Myocyte (in vitro differentiated cells): Measurements from ENCODE around the gene IGSF21. TPM values are rescaled to one million over a fixed set of nuclear protein-coding genes. Genes with fewer than 3 reads are reported as not detected.
"Not testable (repeated sequence)": the region's sequence is repeated elsewhere in the genome, so short reads cannot be mapped to it uniquely, and the experiment has no call there.

Experiments
- DNase-seq: peaks from one replicate; pipeline ENCODE4 v3.0.0-alpha.2; 2012; ENCODE audit warnings: low read depth
- total RNA-seq: library from RNA; depleted of rRNA; stranded (reverse); fragments of >200 nt; gene quantifications from 2 replicates; pipeline ENCODE4 v1.2.3, GENCODE V29; 2014

Gene IGSF21
- total RNA-seq, 1 donor from 2014 or later: not detected

DNA sequence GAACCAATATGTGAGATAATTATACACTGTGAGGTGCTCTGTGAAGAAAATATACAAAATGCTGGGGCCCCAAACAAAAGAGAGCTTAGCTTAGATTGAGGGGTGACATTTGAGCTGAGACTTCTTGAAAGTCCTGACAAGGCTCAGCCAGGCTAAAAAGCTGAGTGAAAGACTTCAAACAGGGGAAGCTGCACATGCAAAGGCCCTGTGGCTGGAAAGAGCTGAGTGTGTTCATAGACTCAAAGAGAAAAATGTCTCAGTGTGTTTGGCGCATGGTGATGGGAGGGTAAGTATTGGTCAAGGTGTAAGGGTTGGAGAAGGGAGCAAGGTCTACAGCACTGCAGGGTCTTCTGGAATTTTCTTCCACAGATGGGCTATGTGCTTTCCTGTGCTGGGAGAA is 245.9 kb downstream of the IGSF21 start:
- no peak for DNase-seq

DNA sequence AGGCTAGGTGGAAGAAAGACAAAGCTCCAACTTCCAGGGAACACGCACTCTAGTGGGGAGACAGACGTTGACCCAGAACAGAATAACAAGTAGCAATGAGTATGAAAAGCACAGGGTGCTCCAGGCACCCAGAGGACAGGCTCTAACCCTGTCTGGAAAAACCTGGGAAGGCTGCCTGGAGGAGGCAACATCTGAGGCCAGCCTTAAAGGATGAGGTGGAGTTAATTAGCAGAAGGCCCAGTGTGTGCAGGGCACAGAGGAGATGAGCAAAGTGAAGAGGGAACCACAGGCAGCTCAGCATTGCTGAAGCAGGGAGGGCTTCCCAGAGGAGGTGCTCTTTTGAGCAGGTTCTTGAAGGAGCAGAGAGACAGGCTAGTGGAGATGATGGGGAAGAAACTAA is 246.4 kb downstream of the IGSF21 start:
- DNase-seq: no peak

DNA sequence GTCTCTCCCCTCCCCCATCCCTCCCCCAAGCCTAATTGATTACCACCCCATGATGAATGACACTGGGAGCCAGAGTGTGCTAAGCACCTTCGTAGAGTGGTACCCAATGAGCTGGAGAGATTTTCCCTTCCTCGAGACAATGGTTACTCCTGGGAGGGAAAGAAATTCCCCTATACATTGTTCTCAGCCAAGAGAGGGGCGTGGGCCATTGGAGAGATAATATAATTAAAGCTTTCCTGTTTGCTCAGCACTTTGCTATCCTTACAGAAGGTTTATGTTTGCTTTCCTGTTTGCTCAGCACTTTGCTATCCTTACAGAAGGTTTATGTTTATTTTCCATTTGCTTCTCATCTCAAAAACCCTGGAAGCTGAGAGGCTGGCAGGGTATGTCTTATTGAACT is 247.0 kb downstream of the IGSF21 start:
- no peak for DNase-seq

DNA sequence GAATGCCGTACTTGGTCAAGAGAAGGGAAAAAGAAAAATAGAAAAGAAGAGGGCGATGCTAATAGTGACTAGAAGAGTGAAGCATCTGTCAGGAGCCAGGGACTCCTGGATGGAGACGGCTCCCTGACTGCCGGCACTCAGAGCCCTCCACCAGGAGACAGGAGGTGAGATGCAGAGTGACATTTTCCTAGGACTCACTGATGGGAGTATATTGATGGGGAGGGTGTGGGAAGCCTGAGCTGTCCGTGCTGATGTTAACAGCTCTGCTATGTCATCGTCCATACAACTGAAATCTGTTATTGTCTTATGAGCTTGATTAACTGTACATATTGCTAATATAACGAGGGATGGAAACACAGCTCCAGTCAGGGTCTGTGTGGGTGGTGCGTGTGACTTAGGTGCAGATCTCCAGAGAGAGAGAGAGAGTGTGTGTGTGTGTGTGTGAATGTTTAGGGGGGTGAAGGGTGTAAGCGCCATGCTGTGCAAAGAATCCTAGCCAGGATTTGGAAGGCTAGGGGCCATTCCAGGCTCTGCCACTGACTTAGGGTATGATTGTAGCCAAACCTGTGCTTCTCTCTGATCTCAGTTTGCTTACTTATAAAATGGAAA is 250.1 kb downstream of the IGSF21 start:
- DNase-seq: no peak

DNA sequence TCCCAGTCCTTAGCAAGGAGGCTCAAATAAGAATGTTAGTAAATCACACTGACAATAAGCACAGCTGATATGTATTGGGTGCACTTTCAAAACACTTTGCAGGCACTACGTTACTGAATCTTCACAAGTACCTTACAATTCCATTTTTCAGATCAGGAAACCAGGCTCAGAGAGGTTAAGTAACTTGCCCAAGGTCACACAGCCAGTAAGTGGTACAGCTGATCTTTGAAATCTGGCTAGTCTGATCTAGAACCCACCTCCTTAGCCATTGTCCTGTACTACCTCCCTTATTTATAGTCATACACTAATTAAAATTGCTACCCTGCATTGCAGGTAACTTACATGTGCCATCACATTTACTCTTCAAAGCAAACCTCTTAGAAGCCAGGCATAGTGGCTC is 251.0 kb downstream of the IGSF21 start:
- DNase-seq: no peak

DNA sequence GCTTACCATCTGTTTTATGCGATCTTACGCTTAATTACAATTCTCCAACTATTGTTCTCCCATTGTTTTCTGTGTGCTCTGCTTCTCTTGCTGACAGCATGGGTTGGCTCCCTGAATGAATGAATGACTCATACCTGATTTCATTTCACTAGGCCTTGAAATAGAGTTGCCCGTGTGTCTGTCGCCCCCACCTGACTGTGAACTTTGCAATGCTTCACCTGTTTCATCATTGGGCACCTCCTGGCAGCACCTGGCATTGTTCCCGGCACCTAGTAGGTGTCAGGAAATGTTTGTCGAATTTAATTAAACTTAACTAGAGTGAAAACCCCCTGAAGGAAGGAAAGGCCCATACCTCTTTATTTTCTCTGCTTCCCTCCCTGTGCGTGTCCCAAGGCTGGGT is 252.7 kb downstream of the IGSF21 start:
- no peak for DNase-seq

DNA sequence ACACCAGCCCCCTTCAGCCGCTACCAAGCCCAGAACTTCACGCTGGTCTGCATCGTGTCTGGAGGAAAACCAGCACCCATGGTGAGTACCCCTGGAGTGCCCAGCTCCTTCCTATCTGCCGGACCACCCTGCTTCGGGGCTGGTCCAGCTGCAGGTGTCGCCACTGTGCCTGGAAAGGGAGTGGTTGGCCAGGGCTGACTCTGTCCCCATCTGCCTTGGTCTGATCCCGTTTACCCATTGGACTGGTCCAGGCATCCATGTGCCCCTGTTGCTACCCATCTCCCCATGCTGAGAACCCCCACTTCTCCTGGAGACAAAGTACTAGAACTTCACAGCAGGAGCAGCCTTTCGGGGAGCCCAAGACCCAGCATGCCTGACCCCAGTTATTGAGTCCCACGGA is 254.6 kb downstream of the IGSF21 start:
- DNase-seq: no peak

DNA sequence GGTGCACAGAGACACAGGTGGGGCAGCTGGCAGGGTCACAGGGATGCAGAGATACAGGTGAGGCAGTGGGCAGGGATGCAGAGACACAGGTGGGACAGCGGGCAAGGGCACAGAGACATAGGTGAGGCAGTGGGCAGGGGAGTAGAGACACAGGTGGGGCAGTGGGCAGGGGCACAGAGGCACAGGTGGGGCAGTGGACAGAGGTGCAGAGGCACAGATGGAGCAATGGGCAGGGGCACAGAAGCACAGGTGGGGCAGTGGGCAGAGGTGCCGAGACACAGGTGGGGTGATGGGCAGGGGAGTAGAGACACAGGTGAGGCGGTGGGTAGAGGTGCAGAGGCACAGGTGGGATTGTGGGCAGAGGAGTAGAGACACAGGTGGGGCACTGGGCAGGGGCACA is 255.8 kb downstream of the IGSF21 start:
- no peak for DNase-seq

DNA sequence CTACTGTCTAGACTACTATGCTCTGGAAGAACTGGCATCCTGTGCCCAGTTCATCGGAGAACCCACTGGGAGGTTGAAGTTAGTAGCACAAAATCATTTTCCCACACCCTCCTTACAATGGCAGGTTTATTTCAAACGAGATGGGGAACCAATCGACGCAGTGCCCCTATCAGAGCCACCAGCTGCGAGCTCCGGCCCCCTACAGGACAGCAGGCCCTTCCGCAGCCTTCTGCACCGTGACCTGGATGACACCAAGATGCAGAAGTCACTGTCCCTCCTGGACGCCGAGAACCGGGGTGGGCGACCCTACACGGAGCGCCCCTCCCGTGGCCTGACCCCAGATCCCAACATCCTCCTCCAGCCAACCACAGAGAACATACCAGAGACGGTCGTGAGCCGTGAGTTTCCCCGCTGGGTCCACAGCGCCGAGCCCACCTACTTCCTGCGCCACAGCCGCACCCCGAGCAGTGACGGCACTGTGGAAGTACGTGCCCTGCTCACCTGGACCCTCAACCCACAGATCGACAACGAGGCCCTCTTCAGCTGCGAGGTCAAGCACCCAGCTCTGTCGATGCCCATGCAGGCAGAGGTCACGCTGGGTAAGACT is 257.6 kb downstream of the IGSF21 start:
- DNase-seq: no peak

DNA sequence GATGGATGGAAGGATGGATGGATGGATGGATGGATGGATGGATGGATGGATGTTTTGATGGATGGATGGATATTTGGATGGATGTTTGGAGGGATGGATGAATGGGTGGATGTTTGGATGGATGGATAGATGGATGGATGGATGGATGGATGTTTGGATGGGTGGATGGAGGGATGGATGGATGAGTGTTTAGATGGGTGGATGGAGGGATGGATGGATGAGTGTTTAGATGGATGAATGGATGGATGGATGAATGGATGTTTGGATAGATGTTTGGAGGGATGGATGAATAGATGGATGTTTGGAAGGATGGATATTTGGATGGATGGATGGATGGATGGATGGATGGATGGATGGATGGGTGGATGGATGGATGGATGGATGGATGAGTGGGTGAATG is 264.9 kb downstream of the IGSF21 start:
- DNase-seq: not testable (repeated sequence)

DNA sequence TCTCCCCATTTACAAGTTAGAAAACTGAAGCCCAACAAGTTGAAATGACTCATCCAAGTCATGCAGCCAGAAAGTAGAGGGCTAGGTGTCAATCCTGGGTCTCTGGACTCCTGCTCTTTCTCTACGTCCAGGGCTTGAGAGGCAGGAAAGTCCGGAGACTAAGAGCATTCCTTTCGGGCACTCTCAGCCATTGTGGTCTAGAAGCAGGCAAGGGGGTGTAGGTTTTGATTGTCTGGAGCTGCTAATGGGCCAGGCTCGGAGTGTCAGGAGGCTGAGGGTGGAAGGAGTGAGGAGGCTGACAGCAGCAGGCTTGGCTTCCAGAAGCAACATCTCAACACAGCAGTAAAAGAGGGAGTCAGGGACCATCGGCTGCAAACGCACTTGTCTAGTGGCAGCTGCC is 265.6 kb downstream of the IGSF21 start:
- no peak for DNase-seq

DNA sequence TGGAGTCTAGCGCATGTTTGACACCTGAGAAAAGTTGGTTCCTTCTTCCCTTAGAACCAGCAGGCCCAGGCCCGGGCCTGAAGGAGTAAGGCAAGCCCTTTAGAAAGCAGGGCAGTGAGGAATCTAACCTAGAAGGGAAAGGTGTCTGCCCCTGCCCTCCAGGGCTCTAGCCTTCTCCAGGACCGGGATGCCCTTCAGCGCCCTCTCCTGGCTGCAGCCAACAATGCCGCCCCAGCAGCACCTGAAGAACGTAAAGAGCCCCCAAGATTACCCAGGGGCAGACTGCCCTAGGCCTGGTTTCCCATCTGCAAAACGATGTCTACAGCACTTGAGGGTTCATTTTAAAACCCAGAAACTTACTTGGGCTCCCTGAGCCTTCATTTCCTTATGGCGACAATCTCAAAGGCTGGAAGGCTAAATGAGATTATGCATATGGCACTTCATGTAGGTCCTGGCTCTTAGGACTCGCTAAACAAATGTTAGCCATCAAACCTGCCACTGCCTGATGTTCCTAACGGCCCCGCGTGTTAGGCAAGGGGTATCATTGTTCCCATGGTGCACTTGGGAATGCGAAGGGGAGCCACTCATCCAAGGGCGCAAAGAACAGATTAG is 266.4 kb downstream of the IGSF21 start:
- no peak for DNase-seq

DNA sequence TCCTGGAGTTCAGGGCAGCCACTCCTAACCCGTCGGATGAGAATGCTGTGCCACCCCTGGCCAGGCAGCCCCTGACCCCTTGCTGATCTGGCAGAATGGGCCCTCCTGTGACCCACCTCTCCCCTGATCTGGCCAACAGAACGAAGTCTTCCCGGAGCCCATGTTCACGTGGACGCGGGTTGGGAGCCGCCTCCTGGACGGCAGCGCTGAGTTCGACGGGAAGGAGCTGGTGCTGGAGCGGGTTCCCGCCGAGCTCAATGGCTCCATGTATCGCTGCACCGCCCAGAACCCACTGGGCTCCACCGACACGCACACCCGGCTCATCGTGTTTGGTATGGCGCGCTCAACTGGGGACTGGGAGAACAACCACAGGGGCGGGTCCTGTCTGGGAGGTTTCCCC is 269.1 kb downstream of the IGSF21 start:
- no peak for DNase-seq

DNA sequence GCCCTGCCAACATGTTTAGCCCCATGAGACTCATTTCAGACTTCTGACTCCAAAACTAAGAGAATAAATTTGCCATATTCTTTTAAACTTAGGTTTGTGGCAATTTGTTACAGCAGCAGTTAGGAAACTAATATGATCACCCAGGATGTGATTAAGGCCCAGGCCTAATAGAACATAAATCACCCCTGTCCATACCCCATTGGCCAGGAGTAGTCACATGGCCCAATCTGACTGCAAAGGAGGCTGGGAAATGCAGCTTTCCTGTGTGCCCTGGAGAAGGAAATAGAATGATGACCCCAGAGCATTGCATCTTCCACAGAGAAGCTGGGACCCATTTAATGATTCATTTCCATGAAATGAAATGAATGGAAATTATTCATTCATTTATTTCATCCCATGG is 272.7 kb downstream of the IGSF21 start:
- DNase-seq: no peak

DNA sequence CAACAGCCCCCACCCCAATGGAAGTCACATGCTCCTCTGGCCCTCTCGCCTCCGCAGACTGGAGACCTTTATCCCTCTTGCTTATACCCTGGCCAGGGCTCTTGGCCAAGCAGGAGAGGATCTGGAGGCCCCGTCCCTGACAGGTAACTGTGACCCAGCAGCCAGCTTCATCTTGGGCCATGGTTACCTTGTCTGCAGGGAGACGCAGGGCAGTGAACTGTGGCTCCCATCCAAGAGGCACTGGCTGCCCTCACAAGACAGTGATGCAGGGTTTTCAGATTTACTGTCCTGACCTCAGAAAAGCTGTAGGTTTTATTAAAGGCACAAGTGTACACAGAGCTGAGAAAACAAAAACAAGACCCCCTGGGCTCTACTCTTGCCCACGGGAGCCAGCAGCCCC is 276.5 kb downstream of the IGSF21 start:
- DNase-seq: no peak

DNA sequence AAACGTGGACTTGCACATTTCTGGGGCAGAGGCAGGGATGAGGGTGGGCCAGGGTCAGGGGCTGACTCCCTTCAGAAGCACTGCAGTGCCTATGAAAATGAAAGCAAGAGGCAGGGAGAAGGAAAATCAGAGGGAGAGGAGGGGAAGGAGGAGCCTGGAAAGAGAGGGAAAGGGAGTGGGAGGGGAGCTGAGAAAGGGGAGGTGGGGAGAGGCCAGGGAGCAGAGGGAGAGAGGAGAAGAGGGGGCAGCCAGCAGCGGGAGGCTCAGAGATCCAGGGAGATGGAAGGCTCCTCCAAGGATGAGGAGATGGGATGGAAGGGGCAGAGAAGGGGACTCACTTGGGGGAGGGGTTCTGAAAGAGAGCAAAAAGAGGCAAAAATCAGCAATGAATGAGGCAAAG is 276.9 kb downstream of the IGSF21 start:
- no peak for DNase-seq

DNA sequence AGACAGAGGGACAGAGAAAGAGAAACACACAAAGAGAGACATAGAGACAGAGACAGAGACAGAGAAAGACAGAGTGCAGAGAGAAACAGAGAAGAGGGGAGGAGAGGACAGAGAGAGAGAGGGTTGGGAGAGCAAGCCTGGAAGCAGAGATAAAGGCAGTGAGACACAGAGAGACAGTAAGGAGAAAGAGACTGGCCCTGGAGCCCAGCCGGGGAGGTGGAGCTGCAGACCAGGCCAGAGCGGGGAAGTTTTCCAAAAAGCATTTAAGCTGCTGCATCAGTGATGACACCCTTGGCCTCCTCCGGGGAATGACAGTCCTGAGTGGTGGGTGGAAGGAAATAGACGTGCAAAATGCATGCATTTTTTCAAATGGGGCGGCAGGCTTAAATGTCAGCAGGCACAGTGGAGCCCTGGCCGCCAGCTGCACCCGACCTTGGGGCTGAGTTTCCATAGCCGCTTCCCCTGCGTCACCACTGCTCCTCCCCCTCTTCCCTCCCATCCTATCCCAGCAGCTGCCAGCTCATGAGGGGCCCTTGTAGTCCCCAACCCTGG is 277.7 kb downstream of the IGSF21 start:
- DNase-seq: no peak

DNA sequence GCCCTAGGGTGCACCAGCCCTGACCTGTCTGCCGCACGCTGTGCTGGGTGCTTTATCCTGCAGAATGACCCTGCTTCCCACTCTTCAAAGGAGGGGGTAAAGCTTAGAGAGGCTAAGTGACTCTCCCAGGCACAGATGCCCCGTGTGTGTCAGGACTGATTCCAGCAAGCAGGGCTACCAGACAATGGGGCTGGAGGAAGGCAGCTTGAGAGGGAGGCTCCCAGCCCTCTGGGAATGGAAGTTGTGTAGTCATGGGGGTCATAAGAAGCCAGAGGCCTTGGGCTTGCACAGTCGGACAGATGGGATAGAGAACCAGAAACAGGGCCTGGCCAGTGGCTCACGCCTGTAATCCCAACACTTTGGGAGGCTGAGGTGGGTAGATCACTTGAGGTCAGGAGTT is 279.0 kb downstream of the IGSF21 start:
- no peak for DNase-seq

DNA sequence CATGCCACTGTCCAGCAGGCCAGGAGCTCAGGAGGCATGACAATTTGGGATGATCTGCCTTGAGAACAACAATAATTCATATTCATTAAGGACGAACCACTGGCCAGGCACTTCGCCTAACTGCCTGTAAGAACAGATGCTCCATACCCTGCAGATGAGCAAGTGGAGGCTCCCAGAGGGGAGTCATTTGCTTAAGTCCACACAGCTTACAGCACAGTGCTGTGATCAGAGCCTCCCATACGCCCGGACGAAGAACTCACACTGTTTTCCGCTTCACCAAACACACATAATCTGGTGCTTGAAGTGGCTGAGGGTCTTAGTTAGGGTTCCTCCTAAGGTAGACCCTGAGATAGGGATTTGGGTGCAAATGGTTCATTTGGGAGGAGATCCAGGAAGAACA is 279.7 kb downstream of the IGSF21 start:
- DNase-seq: no peak

DNA sequence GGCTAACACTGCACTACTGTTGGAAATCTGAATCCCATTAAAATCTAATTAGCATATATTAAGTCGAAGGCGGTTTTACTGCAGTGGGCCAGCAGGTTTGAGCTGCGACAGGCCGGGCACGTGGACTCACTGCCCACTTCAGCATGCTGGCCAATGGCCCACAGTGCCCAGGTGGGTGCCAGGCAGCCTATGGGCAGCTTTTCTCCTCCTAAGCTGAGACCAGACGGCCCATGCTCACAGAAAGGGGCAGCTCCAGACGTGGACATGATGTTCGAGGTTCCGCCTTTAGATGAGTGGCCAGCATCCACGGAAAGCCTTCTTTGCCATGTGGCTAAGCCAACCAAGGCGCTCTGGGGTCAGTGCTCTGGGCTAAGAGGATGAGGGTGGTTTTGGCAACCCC is 283.4 kb downstream of the IGSF21 start:
- no peak for DNase-seq

DNA sequence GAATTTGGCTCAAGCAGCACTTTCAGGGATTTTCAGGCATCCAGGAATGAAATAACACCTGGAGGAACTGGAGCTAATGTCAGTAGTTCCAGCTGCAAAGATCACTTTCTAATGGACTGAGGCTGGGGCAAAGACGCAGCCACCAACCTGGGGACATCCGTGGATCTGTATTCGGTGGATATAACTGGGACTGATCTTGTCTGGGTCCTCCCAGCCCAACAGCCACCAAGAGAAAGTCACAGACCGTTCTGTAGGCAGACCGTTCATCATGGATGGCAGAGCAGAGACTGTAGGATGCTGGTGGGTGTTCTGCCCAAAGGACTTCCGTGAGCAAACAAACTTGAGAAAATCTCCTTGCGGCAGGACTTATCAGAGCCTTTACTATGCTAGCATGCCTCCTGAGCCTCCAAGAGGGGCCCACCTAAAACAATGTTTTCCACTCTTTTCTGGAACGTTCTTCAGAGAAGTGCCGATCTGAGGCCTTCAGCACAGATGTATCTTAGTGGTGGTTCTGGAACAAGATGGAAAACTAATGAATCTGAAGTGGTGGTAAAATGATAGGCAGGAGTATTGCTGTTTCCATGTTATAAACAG is 287.1 kb downstream of the IGSF21 start:
- no peak for DNase-seq

DNA sequence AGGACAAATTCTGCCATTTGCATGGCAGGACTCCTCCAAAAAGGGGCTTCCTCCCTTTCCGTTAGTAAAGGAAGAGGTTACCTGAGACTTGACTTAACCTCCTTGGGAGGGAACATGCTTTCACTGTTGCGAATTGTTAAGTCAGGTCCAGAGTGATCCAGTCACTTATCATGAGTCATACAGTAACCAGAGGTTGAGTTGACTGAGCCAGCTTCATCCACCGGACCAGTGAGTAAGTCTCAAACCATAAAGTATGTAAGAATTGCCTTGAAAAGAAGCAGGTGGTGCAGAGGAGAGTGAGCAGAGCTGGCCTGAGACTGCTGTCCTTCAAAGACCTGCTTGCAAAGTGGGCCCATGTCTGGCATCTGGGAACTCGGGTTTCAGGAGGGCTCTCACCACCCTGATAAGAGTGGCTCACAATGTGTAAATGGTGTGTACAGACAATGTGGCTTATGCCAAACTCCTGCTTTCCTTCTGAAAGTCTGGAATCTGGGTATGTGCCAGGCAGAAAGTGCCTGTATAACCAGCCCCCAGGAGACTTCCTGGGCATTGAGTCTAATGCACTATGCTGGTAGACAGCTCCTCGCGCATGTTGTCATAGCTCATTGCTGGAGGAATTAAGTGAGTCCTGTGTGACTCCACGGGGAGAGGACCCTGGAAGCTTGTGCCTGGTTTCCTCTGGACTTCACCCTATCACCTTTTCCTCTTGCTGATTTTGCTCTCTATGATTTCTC is 288.8 kb downstream of the IGSF21 start:
- DNase-seq: no peak
